Mesendoderm (in vitro differentiated cells): Measurements from ENCODE around the gene MYOF.

Experiments used
- DNase-seq: peaks from one replicate; pipeline ENCODE4 v3.0.0; 2013
- H2AK5ac ChIP-seq: 2 replicates; pipeline ENCODE4 v1.6.1; 2013; ENCODE audit warnings: low read length, inconsistent platforms
- H2BK120ac ChIP-seq: 2 replicates; pipeline ENCODE4 v1.6.1; 2013; ENCODE audit warnings: low read depth, mild to moderate bottlenecking, low read length, moderate library complexity, mixed read lengths
- H2BK15ac ChIP-seq: replicated peaks from 2 replicates; pipeline ENCODE4 v1.6.1; 2013; ENCODE audit warnings: low read depth, mild to moderate bottlenecking, moderate library complexity
- H2BK5ac ChIP-seq: 2 replicates; pipeline ENCODE4 v1.6.1; 2013; ENCODE audit warnings: low read length, inconsistent platforms
- H3K18ac ChIP-seq: 2 replicates; pipeline ENCODE4 v1.6.1; 2013; ENCODE audit warnings: mild to moderate bottlenecking, low read length, mixed read lengths
- H3K23ac ChIP-seq: one replicate; pipeline ENCODE4 v1.6.1; 2013; ENCODE audit warnings: low read length
- H3K27ac ChIP-seq: 2 replicates; pipeline ENCODE4 v1.5.1; 2013; ENCODE audit warnings: low read depth, mild to moderate bottlenecking, inconsistent platforms, low read length, moderate library complexity
- H3K27me3 ChIP-seq: 2 replicates; pipeline ENCODE4 v1.6.1; 2013; ENCODE audit warnings: low read length, control low read depth, mild to moderate bottlenecking, inconsistent platforms; ENCODE audit not compliant: insufficient read depth, poor library complexity
- H3K36me3 ChIP-seq: 2 replicates; pipeline ENCODE4 v1.6.1; 2013; ENCODE audit warnings: low read length, inconsistent platforms; ENCODE audit not compliant: control insufficient read depth, insufficient read depth
- H3K4ac ChIP-seq: one replicate; pipeline ENCODE4 v1.6.1; 2013; ENCODE audit warnings: low read depth, mild to moderate bottlenecking, low read length, moderate library complexity
- H3K4me1 ChIP-seq: 2 replicates; pipeline ENCODE4 v1.6.1; 2013; ENCODE audit warnings: low read depth, low read length, inconsistent platforms; ENCODE audit not compliant: control insufficient read depth
- H3K4me2 ChIP-seq: 2 replicates; pipeline ENCODE4 v1.6.1; 2013; ENCODE audit warnings: low read length
- H3K4me3 ChIP-seq: 2 replicates; pipeline ENCODE4 v1.5.1; 2013; ENCODE audit warnings: mild to moderate bottlenecking, low read length
- H3K56ac ChIP-seq: one replicate; pipeline ENCODE4 v1.6.1; 2013; ENCODE audit warnings: low read length
- H3K79me1 ChIP-seq: 2 replicates; pipeline ENCODE4 v1.6.1; 2013; ENCODE audit warnings: low read length, inconsistent platforms
- H3K79me2 ChIP-seq: 2 replicates; pipeline ENCODE4 v1.6.1; 2013; ENCODE audit warnings: mild to moderate bottlenecking, low read length; ENCODE audit not compliant: control insufficient read depth, insufficient read depth
- H3K9ac ChIP-seq: 2 replicates; pipeline ENCODE4 v1.6.1; 2013; ENCODE audit warnings: low read length, inconsistent platforms
- H4K5ac ChIP-seq: one replicate; pipeline ENCODE4 v1.6.1; 2013; ENCODE audit warnings: low read length
- H4K8ac ChIP-seq: one replicate; pipeline ENCODE4 v1.6.1; 2013; ENCODE audit warnings: low read depth, mild to moderate bottlenecking, control low read depth, low read length, moderate library complexity
- WGBS: extraction: QIAGEN DNeasy Blood & Tissue Kit; methylation state at CpG from one replicate; pipeline ENCODE4 v1.1.7; 2013; ENCODE audit warnings: low lambda C conversion rate, missing lambda C conversion rate; ENCODE audit not compliant: insufficient coverage; ENCODE audit errors: extremely low coverage; 5-methylcytosine and 5-hydroxymethylcytosine counted together

Gene MYOF

DNA sequence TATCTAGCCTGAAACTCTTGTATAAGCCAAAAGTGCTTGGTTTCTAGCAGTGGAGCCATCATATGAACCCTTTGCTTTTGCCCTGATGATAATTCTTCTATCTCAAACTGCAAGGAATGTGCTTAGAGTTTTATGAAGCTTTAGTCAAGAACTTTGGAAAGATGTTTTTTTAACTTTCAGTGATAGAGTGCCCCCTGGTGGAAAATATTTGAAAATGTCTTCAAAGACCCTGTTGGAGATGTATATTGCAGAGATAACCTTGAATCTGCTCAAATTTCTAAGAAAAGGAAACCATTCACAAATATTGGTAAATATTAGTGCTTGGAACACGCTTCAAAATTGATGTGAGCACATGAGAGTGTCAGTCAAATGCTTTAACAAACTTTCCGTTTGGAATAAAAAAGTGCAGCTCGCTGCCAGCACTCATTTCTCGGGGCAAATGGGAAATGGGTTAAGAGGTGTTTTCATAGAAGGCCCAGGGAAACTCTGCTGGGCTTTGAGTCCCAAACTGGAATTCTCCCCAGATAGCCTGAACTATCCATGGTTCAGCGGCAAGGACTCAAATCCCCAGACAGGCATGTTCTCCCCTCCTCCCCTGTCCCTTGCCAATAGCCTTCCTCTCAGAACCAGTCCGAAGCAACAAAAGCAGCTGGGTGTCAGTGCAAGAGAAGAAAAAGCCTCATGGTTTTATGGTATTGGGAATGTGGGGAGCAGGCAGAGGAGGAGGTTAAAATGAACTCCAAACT, 129.3 kb downstream of the MYOF start:
- peak overlapping the region; percentile 96 for H2BK120ac ChIP-seq
- peak overlapping the region; percentile 97 for H3K18ac ChIP-seq
- H3K79me1 ChIP-seq: no peaks in the 10 kb centered on the region
- no peak overlapping the region for H2BK15ac ChIP-seq
- no peaks in the 10 kb centered on the region for H3K36me3 ChIP-seq
- H3K9ac ChIP-seq: peak overlapping the region; percentile 60
- peak overlapping the region; percentile 85 for H3K56ac ChIP-seq
- peak; percentile 70 for DNase-seq
- peaks cover 2% of the 10 kb centered on the region for H3K4me1 ChIP-seq
- H3K4ac ChIP-seq: peak overlapping the region; percentile 96
- H3K4me2 ChIP-seq: no peak overlapping the region
- peak overlapping the region; percentile 93 for H4K8ac ChIP-seq
- no peaks in the 10 kb centered on the region for H3K79me2 ChIP-seq
- peak overlapping the region; percentile 81 for H2BK5ac ChIP-seq
- peak overlapping the region; percentile 88 for H4K5ac ChIP-seq
- no peak overlapping the region for H3K4me3 ChIP-seq
- H3K27me3 ChIP-seq: no peaks in the 10 kb centered on the region
- WGBS: no CpG with 5 or more reads among the region's 6 CpGs
- no peak overlapping the region for H3K23ac ChIP-seq
- peak overlapping the region; percentile 85 for H2AK5ac ChIP-seq
- H3K27ac ChIP-seq: peak overlapping the region; percentile 85

DNA sequence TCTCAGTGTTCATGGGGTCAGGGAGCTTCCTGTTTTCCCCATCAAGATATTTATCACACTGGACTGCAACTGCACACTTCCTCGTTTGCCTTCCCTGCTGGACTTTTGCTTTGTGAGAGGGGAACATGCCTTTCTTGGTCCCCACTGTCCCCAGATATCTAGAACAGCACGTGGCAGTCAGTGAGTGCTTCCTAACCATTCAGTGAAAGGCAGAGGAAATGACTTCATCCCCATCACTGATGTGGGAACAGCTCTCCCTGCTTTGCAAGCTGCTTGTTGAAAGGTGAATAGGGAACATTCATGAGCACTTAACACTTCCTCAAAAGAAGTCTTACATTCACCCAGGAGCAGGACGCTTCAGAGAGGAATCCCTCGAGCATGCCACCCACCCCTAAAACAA, 135.4 kb downstream of the MYOF start:
- H3K4me2 ChIP-seq: no peak overlapping the region
- peaks cover 2% of the 10 kb centered on the region for H3K4me1 ChIP-seq
- H4K8ac ChIP-seq: no peak overlapping the region
- H3K4ac ChIP-seq: no peak overlapping the region
- H3K79me2 ChIP-seq: no peaks in the 10 kb centered on the region
- peak overlapping the region; percentile 40 for H3K27ac ChIP-seq
- no peak overlapping the region for H4K5ac ChIP-seq
- H3K36me3 ChIP-seq: no peaks in the 10 kb centered on the region
- H2BK120ac ChIP-seq: no peak overlapping the region
- WGBS: no CpG with 5 or more reads among the region's 4 CpGs
- no peaks in the 10 kb centered on the region for H3K27me3 ChIP-seq
- no peak overlapping the region for H3K23ac ChIP-seq
- H2BK15ac ChIP-seq: no peak overlapping the region
- H2BK5ac ChIP-seq: peak overlapping the region; percentile 5
- no peak overlapping the region for H2AK5ac ChIP-seq
- H3K4me3 ChIP-seq: no peak overlapping the region
- peak overlapping the region; percentile 35 for H3K56ac ChIP-seq
- no peaks in the 10 kb centered on the region for H3K79me1 ChIP-seq
- DNase-seq: peak; percentile 85
- no peak overlapping the region for H3K9ac ChIP-seq
- H3K18ac ChIP-seq: no peak overlapping the region

DNA sequence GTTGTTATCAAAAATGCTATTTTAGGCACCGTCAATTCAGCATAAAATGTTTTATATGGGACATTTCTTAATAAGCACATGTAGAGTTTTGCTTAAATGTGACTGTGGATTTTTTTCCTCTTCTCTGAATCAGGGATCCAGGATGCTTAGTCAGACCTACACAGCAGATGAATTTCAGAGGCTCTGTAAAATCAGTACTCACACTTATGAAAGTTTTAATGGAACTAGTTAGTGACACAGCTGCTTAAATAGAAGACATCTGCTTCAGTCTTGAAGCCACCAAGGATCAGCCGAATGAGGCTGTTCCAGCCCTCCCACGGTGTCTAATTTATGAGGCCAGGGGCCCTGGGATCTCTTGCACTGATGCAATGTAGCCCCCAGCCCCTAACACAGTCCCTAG, 136.0 kb downstream of the MYOF start:
- Histone ChIP-seq H3K79me1 (no peaks in the 10 kb centered on the region), H3K27ac (no peak overlapping the region), H2BK5ac (no peak overlapping the region), H3K9ac (no peak overlapping the region), H4K5ac (no peak overlapping the region), H4K8ac (no peak overlapping the region), H3K4ac (no peak overlapping the region), H3K18ac (peak overlapping the region; percentile 70), H3K4me1 (peaks cover 2% of the 10 kb centered on the region), H3K23ac (no peak overlapping the region), H3K4me2 (no peak overlapping the region), H3K36me3 (no peaks in the 10 kb centered on the region), H3K27me3 (no peaks in the 10 kb centered on the region), H3K56ac (no peak overlapping the region), H3K79me2 (no peaks in the 10 kb centered on the region), H3K4me3 (no peak overlapping the region), H2BK120ac (no peak overlapping the region), H2AK5ac (no peak overlapping the region), H2BK15ac (no peak overlapping the region)
- DNase-seq: no peak
- WGBS: no CpG with 5 or more reads among the region's 3 CpGs

DNA sequence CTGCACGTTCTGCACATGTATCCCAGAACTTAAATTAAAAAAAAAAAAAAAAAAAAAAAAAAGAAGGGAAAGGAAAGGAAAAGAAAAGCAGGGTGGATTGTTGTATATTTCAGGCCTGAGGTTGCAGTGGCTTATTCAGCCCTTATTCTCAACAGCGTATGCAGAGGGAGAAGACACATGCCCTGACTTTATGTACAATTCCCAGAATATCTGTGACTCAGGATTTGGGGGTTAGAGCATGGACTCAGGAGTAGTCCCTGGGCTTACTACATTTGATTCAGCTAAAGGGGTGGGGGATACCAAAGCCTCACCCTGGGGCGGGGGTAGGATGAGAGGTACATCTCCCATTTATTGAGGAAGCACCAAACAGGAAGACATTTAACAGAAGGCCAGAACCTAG, 137.4 kb downstream of the MYOF start:
- Histone ChIP-seq H2BK15ac (no peak overlapping the region), H3K23ac (no peak overlapping the region), H2BK120ac (no peak overlapping the region), H3K36me3 (no peaks in the 10 kb centered on the region), H3K4me2 (no peak overlapping the region), H3K18ac (no peak overlapping the region), H3K79me2 (no peaks in the 10 kb centered on the region), H4K8ac (no peak overlapping the region), H3K27ac (no peak overlapping the region), H3K56ac (no peak overlapping the region), H3K27me3 (no peaks in the 10 kb centered on the region), H3K79me1 (no peaks in the 10 kb centered on the region), H3K9ac (no peak overlapping the region), H3K4me1 (peaks cover 2% of the 10 kb centered on the region), H4K5ac (no peak overlapping the region), H3K4me3 (no peak overlapping the region), H2AK5ac (no peak overlapping the region), H3K4ac (no peak overlapping the region), H2BK5ac (no peak overlapping the region)
- no CpG with 5 or more reads among the region's 3 CpGs for WGBS
- no peak for DNase-seq

DNA sequence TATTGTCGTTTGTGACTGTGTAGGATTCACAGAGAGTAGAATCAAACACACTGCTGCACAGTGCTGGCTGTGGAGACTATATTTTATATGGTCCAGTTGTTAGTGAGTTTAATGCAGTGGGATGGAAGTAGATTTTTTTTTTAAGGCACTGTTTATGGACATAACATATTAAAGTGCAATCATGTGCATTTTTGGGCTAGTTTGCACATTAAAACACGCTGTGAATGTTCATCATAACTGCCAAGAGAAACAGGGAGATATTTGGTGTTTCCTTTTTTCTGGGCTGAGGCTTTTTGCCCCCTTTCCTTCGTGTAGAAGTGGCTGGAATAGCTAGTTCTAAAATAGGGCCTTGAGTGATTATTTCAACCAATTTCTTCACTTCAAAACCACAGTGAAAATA, 139.2 kb downstream of the MYOF start:
- no peak overlapping the region for H3K56ac ChIP-seq
- WGBS: no CpG with 5 or more reads among the region's 3 CpGs
- no peaks in the 10 kb centered on the region for H3K27me3 ChIP-seq
- no peak for DNase-seq
- H3K4me3 ChIP-seq: no peak overlapping the region
- peaks cover 2% of the 10 kb centered on the region for H3K4me1 ChIP-seq
- no peaks in the 10 kb centered on the region for H3K79me1 ChIP-seq
- no peak overlapping the region for H4K5ac ChIP-seq
- no peak overlapping the region for H3K18ac ChIP-seq
- H2BK120ac ChIP-seq: no peak overlapping the region
- H3K79me2 ChIP-seq: no peaks in the 10 kb centered on the region
- H4K8ac ChIP-seq: no peak overlapping the region
- no peak overlapping the region for H2AK5ac ChIP-seq
- no peak overlapping the region for H3K9ac ChIP-seq
- no peak overlapping the region for H3K23ac ChIP-seq
- no peak overlapping the region for H3K4me2 ChIP-seq
- no peak overlapping the region for H3K4ac ChIP-seq
- no peaks in the 10 kb centered on the region for H3K36me3 ChIP-seq
- no peak overlapping the region for H2BK5ac ChIP-seq
- peak overlapping the region; percentile 15 for H2BK15ac ChIP-seq
- no peak overlapping the region for H3K27ac ChIP-seq

DNA sequence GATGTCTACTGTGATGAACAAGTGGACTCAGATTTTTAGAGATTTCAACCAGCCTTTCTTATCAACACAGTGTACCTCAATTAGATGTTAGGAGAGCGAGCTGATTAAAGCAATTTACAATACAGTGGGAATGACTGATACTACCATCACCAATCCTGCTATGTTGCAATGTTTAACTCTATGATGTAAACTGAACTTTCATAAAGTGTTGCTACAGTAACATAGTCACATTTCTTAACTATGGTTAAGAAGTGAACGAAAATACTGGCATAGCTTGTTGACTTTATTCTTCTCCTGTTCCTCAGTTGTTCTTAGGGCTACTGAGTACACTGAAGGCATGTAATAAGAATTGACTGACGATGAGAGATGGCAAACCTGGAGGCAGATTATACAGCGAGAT, 139.8 kb downstream of the MYOF start:
- no peak overlapping the region for H3K4ac ChIP-seq
- no peak overlapping the region for H3K23ac ChIP-seq
- H3K56ac ChIP-seq: no peak overlapping the region
- no peaks in the 10 kb centered on the region for H3K27me3 ChIP-seq
- no peak overlapping the region for H4K5ac ChIP-seq
- no peak overlapping the region for H2BK5ac ChIP-seq
- H3K79me1 ChIP-seq: no peaks in the 10 kb centered on the region
- H3K79me2 ChIP-seq: no peaks in the 10 kb centered on the region
- H2BK15ac ChIP-seq: no peak overlapping the region
- H4K8ac ChIP-seq: no peak overlapping the region
- H2AK5ac ChIP-seq: no peak overlapping the region
- no peak overlapping the region for H2BK120ac ChIP-seq
- no peak overlapping the region for H3K18ac ChIP-seq
- no peak overlapping the region for H3K27ac ChIP-seq
- H3K4me1 ChIP-seq: peaks cover 2% of the 10 kb centered on the region
- WGBS: no CpG with 5 or more reads among the region's 4 CpGs
- H3K36me3 ChIP-seq: no peaks in the 10 kb centered on the region
- H3K9ac ChIP-seq: no peak overlapping the region
- DNase-seq: no peak
- H3K4me3 ChIP-seq: no peak overlapping the region
- H3K4me2 ChIP-seq: no peak overlapping the region
